K562 (cell line): ENCODE results near the gene PTPN1. TPM values are rescaled to one million over a fixed set of nuclear protein-coding genes. Genes with fewer than 3 reads are reported as not detected.

ENCODE experiments used
- GABPB1 ChIP-seq: sonication (generic); formaldehyde crosslinking; IDR thresholded peaks from 2 replicates; pipeline ENCODE4 v1.8.0; 2022; ENCODE audit warnings: mild to moderate bottlenecking, missing genetic modification reagents
- MAZ ChIP-seq, 2 experiments: fragments of 450-650 bp in 1 of 2; sonication (generic) in 1 of 2; formaldehyde crosslinking; IDR thresholded peaks in 1 of 2; conservative IDR thresholded peaks in 1 of 2; 2 replicates each; pipeline versions ENCODE4 v1.4.0 to v1.5.0; 2020; ENCODE audit warnings: mild to moderate bottlenecking in 1 of 2, missing genetic modification reagents in 1 of 2
- MTF1 ChIP-seq: fragments of 250-450 bp; sonication (Bioruptor Pico); IDR thresholded peaks from 2 replicates; pipeline ENCODE4 v1.9.0; 2021; ENCODE audit warnings: moderate library complexity, mild to moderate bottlenecking, inconsistent platforms, borderline replicate concordance
- SIN3B ChIP-seq: fragments of 450-650 bp; IDR thresholded peaks from 2 replicates; pipeline ENCODE4 v1.6.1; 2017; ENCODE audit warnings: low read depth, mild to moderate bottlenecking, moderate library complexity
- SMARCB1 ChIP-seq: IDR thresholded peaks from 2 replicates; pipeline ENCODE4 v1.6.1; 2011; ENCODE audit warnings: improper control_type of control experiment, low read depth; ENCODE audit not compliant: insufficient read length
- SPI1 ChIP-seq: IDR thresholded peaks from 2 replicates; pipeline ENCODE4 v1.6.1; 2011; ENCODE audit warnings: low read depth, low read length, control low read depth, borderline replicate concordance
- TARDBP ChIP-seq: fragments of 450-650 bp; IDR thresholded peaks from 2 replicates; pipeline ENCODE4 v1.6.1; 2016
- polyA plus RNA-seq, 8 experiments: library from polyadenylated mRNA; depleted of rRNA in 4 of 8; stranded (reverse) in 5 of 8; unstranded in 3 of 8; fragments of >200 nt; fragmentation: Nextera tagmentation in 2 of 8; fragmentation: Illumina TruSeq in 1 of 8; extraction: Ambion mirVana in 2 of 8; extraction: Trizol in 1 of 8; gene quantifications; 2 replicates each; pipeline versions ENCODE4 v1.2.1 to v1.2.3, GENCODE V29; 2011 to 2014; ENCODE audit warnings: inconsistent platforms in 1 of 8, missing spikeins in 1 of 8
- total RNA-seq, 7 experiments: library from RNA; depleted of rRNA in 6 of 7; stranded (reverse); fragments of >200 nt in 6 of 7; fragmentation: Illumina TruSeq in 2 of 7; extraction: Trizol in 2 of 7; gene quantifications; 2 replicates each; pipeline versions ENCODE4 v1.2.1 to v1.2.3, GENCODE V29; 2011 to 2021; ENCODE audit warnings: low replicate concordance in 1 of 7
- TF ChIP-seq, protein P1 (sequence below), 2 experiments: fragments of 450-650 bp in 1 of 2; IDR thresholded peaks; 2 replicates each; pipeline ENCODE4 v1.6.1; 2011 to 2017; ENCODE audit warnings: low read depth in 2 of 2, antibody characterized with exemption in 1 of 2, borderline replicate concordance in 1 of 2, low read length in 1 of 2, mild to moderate bottlenecking in 1 of 2, mixed read lengths in 1 of 2; ENCODE audit not compliant: control insufficient read depth in 1 of 2
- TF ChIP-seq, protein P2 (sequence below), 2 experiments: fragments of 450-650 bp; IDR thresholded peaks; 2 replicates each; pipeline ENCODE4 v1.6.1; 2016
- TF ChIP-seq, protein P3 (sequence below): sonication (generic); formaldehyde crosslinking; IDR thresholded peaks from 2 replicates; pipeline ENCODE4 v1.8.1; 2022; ENCODE audit warnings: missing genetic modification reagents
- TF ChIP-seq, protein P4 (sequence below), 2 experiments: fragments of 150-350 bp in 1 of 2; IDR thresholded peaks; 2 replicates each; pipeline ENCODE4 v1.6.1; 2012 to 2016; ENCODE audit warnings: low read depth in 2 of 2, low read length in 2 of 2, mild to moderate bottlenecking in 1 of 2, moderate library complexity in 1 of 2
- TF ChIP-seq, protein P5 (sequence below): fragments of 450-650 bp; formaldehyde crosslinking; IDR thresholded peaks from 2 replicates; pipeline ENCODE4 v1.4.0; 2022; ENCODE audit warnings: missing genetic modification characterization

Gene PTPN1
- total and polyA plus RNA-seq, 9 of the 15 experiments (the other 6 are each of a cell fraction or from before 2014, with no cell fraction given), result 11.0 to 85.3 (median 54.0) TPM

DNA sequence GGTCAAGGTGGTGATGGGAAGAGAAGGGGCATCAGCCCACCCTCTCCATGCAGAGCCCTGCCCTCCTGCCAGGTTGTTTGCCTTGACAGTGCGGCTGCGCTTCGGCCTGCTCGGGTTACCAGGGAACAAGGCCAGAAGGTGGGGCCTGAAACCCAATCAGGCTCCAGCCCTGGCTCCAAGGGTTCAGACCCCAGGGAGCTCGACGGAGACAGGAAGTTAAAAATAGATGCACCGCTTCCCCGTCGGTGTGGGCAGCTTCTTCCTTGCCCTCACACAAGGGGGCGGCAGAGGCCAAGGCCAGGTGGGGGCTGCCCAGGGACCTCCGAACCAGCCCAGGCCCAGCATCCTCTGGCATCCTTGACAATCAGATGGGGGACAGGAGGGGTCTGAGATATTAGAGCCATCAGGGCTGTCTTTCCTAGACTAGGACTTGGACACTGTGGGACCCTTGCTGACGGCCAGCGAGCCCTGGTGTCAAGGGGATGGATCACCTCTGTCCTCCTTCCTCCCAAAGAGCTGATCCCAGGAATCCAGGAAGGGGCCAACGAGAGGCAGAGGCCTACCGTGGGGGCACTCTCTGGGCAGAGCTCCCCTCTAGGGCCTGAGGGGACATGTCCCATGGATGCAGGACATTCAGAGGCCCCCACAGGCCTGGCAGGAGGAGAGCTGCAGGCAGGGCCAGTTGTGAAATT is 115.9 kb downstream of the PTPN1 start (continued):
- TF ChIP-seq, protein P1, sequence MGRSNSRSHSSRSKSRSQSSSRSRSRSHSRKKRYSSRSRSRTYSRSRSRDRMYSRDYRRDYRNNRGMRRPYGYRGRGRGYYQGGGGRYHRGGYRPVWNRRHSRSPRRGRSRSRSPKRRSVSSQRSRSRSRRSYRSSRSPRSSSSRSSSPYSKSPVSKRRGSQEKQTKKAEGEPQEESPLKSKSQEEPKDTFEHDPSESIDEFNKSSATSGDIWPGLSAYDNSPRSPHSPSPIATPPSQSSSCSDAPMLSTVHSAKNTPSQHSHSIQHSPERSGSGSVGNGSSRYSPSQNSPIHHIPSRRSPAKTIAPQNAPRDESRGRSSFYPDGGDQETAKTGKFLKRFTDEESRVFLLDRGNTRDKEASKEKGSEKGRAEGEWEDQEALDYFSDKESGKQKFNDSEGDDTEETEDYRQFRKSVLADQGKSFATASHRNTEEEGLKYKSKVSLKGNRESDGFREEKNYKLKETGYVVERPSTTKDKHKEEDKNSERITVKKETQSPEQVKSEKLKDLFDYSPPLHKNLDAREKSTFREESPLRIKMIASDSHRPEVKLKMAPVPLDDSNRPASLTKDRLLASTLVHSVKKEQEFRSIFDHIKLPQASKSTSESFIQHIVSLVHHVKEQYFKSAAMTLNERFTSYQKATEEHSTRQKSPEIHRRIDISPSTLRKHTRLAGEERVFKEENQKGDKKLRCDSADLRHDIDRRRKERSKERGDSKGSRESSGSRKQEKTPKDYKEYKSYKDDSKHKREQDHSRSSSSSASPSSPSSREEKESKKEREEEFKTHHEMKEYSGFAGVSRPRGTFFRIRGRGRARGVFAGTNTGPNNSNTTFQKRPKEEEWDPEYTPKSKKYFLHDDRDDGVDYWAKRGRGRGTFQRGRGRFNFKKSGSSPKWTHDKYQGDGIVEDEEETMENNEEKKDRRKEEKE (IDR thresholded peaks at IDR 0.05; ENCODE audit: borderline replicate concordance in 1 of 2, control insufficient read depth in 1 of 2, low read depth in 2 of 2, low read length in 1 of 2), result no peak; a peak in 1 of 4 replicates
- TF ChIP-seq, protein P2, sequence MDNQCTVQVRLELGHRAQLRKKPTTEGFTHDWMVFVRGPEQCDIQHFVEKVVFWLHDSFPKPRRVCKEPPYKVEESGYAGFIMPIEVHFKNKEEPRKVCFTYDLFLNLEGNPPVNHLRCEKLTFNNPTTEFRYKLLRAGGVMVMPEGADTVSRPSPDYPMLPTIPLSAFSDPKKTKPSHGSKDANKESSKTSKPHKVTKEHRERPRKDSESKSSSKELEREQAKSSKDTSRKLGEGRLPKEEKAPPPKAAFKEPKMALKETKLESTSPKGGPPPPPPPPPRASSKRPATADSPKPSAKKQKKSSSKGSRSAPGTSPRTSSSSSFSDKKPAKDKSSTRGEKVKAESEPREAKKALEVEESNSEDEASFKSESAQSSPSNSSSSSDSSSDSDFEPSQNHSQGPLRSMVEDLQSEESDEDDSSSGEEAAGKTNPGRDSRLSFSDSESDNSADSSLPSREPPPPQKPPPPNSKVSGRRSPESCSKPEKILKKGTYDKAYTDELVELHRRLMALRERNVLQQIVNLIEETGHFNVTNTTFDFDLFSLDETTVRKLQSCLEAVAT (IDR thresholded peaks at IDR 0.05), result no peak
- TF ChIP-seq, protein P3, sequence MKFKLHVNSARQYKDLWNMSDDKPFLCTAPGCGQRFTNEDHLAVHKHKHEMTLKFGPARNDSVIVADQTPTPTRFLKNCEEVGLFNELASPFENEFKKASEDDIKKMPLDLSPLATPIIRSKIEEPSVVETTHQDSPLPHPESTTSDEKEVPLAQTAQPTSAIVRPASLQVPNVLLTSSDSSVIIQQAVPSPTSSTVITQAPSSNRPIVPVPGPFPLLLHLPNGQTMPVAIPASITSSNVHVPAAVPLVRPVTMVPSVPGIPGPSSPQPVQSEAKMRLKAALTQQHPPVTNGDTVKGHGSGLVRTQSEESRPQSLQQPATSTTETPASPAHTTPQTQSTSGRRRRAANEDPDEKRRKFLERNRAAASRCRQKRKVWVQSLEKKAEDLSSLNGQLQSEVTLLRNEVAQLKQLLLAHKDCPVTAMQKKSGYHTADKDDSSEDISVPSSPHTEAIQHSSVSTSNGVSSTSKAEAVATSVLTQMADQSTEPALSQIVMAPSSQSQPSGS (CRISPR knock-in tag), result no peak
- TF ChIP-seq, protein P4, sequence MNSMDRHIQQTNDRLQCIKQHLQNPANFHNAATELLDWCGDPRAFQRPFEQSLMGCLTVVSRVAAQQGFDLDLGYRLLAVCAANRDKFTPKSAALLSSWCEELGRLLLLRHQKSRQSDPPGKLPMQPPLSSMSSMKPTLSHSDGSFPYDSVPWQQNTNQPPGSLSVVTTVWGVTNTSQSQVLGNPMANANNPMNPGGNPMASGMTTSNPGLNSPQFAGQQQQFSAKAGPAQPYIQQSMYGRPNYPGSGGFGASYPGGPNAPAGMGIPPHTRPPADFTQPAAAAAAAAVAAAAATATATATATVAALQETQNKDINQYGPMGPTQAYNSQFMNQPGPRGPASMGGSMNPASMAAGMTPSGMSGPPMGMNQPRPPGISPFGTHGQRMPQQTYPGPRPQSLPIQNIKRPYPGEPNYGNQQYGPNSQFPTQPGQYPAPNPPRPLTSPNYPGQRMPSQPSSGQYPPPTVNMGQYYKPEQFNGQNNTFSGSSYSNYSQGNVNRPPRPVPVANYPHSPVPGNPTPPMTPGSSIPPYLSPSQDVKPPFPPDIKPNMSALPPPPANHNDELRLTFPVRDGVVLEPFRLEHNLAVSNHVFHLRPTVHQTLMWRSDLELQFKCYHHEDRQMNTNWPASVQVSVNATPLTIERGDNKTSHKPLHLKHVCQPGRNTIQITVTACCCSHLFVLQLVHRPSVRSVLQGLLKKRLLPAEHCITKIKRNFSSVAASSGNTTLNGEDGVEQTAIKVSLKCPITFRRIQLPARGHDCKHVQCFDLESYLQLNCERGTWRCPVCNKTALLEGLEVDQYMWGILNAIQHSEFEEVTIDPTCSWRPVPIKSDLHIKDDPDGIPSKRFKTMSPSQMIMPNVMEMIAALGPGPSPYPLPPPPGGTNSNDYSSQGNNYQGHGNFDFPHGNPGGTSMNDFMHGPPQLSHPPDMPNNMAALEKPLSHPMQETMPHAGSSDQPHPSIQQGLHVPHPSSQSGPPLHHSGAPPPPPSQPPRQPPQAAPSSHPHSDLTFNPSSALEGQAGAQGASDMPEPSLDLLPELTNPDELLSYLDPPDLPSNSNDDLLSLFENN (IDR thresholded peaks at IDR 0.05; ENCODE audit: low read depth in 2 of 2, low read length in 2 of 2), result no peak
- TF ChIP-seq SMARCB1 (no peak), MTF1 (CRISPR knock-in tag) (no peak), SPI1 (peak; percentile 58; the same call in 1 of the 2 replicates), SIN3B (no peak), MAZ (CRISPR knock-in tag; conservative IDR thresholded peaks at IDR 0.05 in 1 of 2, IDR thresholded peaks at IDR 0.05 in 1 of 2) (peak in 1 of 2 experiments; percentile 82; a peak in 2 of 4 replicates), TARDBP (no peak), GABPB1 (0 out of 2 replicates have a peak, but pooled peaks have one; percentile 22)
- TF ChIP-seq, protein P5, sequence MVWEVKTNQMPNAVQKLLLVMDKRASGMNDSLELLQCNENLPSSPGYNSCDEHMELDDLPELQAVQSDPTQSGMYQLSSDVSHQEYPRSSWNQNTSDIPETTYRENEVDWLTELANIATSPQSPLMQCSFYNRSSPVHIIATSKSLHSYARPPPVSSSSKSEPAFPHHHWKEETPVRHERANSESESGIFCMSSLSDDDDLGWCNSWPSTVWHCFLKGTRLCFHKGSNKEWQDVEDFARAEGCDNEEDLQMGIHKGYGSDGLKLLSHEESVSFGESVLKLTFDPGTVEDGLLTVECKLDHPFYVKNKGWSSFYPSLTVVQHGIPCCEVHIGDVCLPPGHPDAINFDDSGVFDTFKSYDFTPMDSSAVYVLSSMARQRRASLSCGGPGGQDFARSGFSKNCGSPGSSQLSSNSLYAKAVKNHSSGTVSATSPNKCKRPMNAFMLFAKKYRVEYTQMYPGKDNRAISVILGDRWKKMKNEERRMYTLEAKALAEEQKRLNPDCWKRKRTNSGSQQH, result no peak
